ENCODE measurements around the gene AMMECR1L.
"Not testable (repeated sequence)": the region's sequence is repeated elsewhere in the genome, so short reads cannot be mapped to it uniquely, and the experiment has no call there.

Gene AMMECR1L

DNA sequence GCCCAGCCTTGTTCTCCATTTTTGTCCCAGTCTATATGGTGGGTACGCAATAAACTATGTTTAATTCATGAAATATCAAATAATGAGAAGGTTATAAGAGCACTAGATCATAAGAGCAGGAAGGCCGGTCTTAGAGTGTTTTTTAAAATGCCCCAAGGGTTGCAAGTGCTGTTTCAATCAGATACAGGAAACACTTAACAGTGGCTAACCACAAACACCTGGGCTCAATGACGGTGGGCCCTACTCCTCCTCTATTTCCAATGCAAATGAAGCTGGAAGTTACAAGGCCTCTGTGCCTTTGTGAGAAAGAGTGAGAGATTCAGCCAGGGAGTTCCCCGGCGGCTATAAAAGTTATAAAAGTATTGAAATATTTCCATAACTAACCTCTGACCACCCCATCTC, 55.9 kb downstream of the AMMECR1L start:
- DNase-seq, result no peak

DNA sequence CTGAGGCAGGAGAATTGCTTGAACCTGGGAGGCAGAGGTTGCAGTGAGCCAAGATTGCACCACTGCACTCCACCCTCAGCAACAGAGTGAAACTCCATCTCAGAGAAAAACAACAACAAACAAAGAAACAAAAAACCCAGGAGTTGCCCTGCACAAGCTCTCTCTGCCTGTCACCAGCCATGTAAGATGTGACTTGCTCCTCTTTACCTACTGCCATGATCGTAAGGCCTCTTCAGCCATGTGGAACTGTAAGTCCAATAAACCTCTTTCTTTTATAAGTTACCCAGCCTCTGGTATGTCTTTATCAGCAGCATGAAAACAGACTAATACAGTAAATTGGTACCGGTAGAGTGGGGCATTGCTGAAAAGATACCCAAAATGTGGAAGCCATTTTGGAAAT, 59.0 kb downstream of the AMMECR1L start:
- DNase-seq, result not testable (repeated sequence)

DNA sequence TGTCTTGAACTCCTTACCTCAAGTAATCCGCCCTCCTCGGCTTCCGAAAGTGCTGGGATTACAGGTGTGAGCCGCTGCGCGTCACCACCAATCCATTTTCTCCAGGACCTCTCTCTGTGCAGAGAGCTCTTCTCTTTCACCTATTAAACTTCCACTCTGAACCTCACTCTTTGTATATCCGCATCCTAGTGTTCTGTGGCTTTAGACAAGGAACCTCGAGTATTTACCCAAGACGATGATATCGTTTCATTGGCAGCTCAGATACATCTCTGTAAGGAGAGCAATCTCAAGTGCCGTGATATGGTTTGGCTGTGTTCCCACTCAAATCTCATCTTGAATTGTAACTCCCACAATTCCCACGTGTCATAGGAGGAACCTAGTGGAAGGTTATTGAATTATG, 59.7 kb downstream of the AMMECR1L start:
- no peak for DNase-seq

DNA sequence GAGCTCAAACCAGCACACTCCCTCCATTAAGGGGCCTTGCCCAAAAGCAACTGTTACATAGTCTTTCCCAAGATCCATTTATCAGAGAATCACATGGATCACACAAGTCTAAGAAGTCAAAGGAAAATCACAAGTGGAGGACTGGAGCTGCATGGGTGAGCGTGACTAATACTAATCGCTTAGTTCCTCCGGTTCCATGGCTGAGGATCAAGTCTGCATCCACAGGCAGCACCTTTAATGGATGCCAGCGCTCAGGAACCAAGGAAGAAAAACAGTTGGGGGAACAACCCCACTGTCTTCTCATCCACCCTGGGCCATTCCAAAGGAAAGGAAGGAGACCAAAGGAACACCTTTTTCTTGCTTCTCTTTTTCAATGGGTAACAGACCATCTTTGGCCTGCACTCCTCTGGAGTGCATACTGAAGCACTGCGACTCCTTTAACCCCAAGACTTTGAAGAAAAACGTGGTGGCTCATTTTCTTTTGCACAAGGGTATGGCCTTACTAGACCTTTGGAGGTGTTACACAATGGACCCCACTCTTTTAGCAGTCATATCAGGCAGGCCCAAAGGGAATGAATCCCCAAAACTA, 65.6 kb downstream of the AMMECR1L start:
- no peak for DNase-seq

DNA sequence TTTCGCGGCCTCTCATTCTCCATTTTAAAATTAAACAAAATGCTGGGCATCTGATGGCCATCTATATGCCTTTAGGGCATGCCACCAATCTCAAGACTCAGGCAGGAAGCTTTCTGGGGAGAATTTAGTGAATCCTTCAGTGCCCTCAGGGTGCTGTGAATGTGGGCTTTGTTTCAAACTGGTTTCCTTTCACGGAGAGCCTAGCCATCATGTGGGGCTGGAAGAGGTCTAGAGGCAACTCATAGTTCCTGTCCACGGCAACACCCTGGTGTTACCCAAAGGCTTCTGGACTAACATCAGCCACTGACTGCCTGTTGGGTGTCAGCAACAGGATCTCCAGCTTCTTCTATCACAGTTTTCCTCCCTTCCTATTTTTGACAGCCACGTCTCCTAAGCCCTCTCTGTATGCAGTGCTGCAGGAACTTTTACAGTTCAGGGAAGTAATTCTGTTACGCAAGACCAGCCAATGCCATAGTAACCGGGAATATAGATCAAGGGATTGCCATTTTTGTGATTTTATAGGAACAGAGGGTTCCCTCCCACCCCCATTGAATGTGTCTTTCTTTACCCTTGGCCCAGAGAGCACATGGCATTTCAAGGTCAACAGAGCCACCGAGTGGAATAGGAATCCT, 66.8 kb downstream of the AMMECR1L start:
- no peak for DNase-seq

DNA sequence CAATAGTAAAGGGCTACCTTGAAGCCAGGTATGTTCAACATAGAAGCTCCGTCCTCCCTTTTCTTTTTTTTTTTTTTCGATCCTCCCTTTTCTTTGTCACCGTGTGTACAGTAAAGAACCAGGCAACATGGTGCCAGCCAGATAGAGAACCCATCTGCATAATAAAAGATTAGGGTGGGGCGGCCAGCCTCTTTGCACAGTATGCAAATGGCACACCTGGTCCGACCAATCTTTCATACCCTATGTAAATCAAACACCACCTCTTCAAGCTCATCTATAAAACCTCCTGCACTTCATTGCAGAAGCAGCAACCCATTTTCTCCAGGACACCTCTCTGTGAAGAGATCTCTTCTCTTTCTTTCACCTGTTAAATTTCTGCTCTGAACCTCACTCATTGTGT, 67.5 kb downstream of the AMMECR1L start:
- DNase-seq, result no peak

DNA sequence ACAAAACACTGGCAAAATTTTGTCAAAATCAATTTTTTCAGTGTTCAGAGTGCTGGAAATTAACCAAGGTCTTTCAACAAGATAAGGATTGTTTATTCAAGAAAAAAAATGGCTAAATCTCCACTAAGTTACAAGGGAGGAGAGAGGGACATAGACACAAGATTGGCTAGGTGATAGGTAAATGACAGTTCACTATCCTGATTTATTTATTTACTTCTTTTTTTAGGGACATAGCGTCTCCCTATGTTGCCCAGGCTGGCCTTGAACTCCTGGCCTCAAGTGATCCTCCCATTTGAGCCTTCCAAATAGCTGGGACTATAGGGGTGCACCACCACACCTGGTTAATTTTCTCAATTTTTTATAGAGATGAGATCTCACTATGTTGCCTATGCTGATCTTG, 71.1 kb downstream of the AMMECR1L start:
- no peak for DNase-seq

DNA sequence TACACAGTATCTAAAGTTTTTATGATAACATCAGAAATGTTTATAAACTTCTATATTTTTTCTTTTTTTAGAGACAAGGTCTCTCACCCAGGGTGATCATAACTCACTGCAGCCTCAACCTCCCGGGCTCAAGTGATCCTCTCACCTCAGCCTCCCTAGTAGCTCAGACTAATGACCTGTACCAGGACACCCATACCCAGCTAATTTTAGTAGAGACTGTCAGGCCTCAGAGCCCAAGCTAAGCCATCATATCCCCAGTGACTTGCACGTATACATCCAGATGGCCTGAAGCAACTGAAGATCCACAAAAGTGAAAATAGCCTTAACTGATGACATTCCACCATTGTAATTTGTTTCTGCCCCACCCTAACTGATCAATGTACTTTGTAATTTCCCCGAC, 73.3 kb downstream of the AMMECR1L start:
- DNase-seq, result not testable (repeated sequence)

All from hematopoietic multipotent progenitor cell treated with erythropoietin and hydrocortisone succinate and interleukin-3 and kit ligand, for 8 days (in vitro differentiated cells).